NCI-H1436 treated with DMSO at 0.1 percent for 48 hours (cell line): Measurements from ENCODE around the gene ST6GALNAC3.
"Not testable (repeated sequence)": the region's sequence is repeated elsewhere in the genome, so short reads cannot be mapped to it uniquely, and the experiment has no call there.

Experiments used
- DNase-seq: peaks from one replicate; lab custom pipeline; 2025; lab: John Stamatoyannopoulos, UW

The ST6GALNAC3 gene

GRCh38 chr1:76106719-76107235, 32.2 kb downstream of the ST6GALNAC3 start:
- DNase-seq = no peak

GRCh38 chr1:76109404-76109803, 34.9 kb downstream of the ST6GALNAC3 start:
- DNase-seq = no peak

DNA sequence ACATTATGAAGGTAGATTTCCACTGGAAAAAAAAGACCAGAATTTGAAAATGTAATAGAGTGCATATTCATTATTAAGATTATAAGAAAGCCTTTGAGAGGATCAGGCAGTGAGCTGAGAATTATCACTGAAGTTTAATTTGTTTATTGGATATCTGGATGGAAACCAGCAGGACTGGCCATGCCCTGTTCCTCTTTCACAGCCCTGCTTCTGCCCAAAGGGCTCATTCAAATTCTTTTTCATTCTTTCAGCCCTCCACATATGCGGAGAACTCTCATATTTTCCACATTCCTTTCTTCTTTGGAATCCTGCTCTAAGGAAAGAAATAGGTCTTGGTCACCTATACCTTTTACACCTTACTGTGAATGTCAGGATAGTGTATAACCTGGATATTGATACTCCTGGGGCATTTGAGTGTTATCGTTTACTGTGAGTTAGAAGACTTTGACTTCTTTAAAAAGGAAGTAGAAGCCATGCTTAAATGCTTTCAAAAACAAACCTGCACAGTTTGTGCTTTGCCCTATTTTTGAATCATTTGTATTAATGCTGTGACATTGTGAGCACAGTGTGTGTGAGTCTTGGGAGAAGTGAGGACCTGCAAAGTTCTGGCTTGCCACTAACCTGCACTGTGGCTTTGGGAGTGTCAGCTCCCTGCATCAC, 35.5 kb downstream of the ST6GALNAC3 start:
- no peak for DNase-seq

DNA sequence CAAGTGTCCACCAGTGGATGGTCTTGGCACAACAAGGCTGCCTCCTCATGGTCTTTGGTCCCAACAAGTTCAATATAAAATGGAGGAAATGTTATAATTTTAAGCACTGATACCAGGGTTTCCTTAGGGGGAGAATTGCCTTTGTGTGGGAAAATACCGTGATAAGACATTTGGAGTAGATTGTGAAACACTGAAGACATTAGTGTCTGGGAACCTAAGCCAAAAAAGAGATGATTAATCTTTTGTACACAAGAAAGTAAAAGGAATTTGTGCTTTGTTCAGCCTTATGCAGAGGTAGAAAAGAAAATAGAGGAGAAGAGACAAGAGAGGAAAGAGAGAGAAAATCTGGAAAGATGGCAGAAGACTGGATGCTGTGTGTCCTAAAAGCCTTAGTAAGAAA, 36.1 kb downstream of the ST6GALNAC3 start:
- no peak for DNase-seq

DNA sequence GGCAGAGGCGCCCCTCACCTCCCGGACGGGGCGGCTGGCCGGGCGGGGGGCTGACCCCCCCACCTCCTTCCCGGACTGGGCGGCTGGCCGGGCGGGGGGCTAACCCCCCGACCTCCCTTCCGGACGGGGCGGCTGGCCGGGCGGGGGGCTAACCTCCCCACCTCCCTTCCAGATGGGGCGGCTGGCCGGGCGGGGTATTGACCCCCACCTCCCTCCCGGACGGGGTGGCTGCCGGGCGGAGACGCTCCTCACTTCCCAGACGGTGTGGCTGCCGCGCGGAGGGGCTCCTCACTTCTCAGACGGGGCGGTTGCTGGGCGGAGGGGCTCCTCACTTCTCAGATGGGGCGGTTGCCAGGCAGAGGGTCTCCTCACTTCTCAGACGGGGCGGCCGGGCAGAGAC, 37.8 kb downstream of the ST6GALNAC3 start:
- DNase-seq = not testable (repeated sequence)

GRCh38 chr1:76113446-76113845, 38.9 kb downstream of the ST6GALNAC3 start:
- no peak for DNase-seq

GRCh38 chr1:76115171-76115570, 40.6 kb downstream of the ST6GALNAC3 start:
- DNase-seq = no peak

GRCh38 chr1:76121850-76122249, 47.3 kb downstream of the ST6GALNAC3 start:
- DNase-seq = no peak

DNA sequence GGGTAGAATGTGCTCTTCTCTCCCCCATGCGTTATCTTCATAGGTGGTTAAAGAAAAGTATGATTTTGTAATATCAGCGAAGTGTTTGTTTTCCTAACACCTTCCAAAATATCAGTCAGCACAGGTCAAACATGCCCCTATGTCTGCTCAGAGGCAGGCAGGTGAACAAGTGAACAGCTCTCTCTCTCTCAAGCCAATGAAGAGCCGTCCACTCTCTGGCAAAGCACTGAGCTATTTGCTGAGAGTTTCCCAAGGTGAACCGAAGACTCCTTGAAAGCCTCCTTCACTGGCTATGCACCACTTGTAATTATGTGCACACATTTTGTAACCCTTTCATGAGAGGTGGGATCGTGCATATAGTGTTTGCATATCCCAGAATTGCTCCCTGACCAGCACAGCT, 47.7 kb downstream of the ST6GALNAC3 start:
- no peak for DNase-seq

DNA sequence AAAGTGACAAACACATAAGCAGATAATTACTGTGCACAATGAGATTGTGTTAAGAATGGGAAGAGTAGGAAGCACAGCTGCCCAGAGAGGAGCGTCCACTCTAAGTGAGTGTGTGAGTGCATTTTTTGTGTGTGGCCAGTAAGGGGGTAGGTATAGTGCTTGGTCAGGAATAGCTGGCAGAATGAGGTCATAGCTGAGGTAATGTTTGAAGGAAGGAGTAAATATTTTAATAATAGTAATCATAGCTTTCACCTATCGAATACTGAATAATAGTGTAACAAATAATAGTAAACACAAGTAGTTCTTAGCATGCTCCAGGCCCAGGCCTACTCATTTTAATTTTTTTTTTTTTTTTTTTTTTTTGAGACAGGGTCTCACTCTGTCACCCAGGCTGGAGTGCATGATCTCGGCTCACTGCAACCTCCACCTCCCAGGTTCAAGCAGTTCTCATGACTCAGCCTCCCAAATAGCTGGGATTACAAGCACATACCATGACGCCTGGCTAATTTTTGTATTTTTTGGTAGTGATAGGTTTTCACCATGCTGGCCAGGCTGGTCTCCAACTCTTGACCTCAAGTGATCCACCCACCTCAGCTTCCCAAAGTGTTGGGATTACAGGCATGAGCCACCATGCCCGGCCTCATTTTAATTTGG, 49.0 kb downstream of the ST6GALNAC3 start:
- DNase-seq = not testable (repeated sequence)

GRCh38 chr1:76124196-76124595, 49.6 kb downstream of the ST6GALNAC3 start:
- DNase-seq = no peak

- no peak for DNase-seq
Measured at GRCh38 chr1:76125473-76126219, 51.1 kb downstream of the ST6GALNAC3 start.

DNA sequence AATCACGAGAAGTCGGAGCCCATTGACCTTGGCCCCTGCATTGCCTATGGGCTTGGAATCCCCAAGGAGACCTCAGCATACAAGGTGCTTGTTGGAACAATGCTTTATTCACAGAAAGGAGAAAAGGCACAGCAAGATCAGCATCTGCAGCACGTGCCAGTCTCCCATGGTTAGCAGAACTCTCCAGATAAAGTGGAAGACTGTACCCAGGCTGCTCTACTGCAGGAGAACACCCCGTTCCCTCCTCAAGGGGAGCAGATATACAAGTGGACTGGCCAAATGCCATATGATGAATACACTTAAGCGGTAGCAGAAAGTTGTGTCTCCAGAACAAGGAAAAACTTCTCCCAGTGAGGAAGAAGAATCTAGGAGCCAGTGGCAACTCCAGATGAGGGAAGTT, 53.5 kb downstream of the ST6GALNAC3 start:
- DNase-seq = no peak

DNA sequence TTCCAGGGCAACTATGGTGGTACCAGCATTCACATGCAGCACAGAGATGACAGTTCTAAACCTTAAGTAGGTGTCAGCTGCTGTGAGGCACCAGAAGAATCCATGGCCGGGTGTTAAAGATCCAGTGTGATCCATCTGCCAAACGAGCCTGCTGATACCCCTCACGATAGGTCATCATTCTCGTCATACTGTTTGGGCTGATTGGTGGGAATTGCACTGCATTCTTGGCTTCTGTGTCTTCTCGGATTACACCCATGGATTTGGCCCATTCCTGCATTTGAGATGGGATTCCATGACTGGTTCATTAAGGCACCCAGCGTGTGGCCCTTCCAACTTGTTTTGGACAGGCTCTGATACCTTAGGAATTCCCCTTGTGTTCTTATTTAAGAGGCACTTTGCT, 55.2 kb downstream of the ST6GALNAC3 start:
- DNase-seq = no peak

GRCh38 chr1:76130992-76131391, 56.4 kb downstream of the ST6GALNAC3 start:
- no peak for DNase-seq

DNA sequence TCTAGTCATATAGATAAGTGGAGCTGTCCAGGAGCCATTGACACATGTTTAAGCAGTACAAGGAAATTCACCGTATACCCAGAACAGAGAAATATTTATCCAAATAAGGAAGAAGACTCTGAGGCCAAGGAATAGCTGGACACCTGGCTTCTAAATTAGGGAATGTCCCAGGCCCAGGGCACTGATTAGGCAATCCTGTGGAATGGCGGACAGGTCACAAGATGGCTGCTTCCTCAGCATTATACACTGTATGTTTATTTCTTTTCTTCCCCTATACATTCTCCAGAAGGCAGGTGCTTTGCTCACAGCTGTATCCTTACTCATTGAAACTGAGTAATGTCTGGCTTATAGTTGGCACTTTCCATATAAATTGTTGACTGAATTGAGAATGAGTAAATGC, 59.4 kb downstream of the ST6GALNAC3 start:
- DNase-seq = no peak

DNA sequence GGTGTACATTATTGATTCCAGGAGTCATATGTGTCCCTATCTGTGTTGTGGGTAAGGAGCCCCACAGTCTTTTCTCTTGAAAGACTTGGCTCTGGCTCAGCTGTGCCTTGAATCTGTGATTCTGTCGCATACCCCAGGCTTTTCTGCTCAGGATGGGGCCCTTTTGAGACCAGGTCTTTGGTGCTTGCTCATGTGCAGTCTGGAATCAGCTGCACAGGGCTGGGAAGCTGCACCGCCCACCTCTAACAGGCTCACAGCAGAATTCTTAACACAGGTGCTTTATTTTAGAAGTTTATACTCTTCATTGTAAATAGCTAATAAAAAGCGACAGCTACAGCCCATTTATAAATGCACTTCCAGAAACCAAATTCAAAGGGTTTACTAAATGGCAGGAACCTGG, 61.3 kb downstream of the ST6GALNAC3 start:
- DNase-seq = no peak

- DNase-seq = no peak
Measured at GRCh38 chr1:76136894-76137293, 62.3 kb downstream of the ST6GALNAC3 start.

- DNase-seq = no peak
Measured at GRCh38 chr1:76137746-76138145, 63.2 kb downstream of the ST6GALNAC3 start.

DNA sequence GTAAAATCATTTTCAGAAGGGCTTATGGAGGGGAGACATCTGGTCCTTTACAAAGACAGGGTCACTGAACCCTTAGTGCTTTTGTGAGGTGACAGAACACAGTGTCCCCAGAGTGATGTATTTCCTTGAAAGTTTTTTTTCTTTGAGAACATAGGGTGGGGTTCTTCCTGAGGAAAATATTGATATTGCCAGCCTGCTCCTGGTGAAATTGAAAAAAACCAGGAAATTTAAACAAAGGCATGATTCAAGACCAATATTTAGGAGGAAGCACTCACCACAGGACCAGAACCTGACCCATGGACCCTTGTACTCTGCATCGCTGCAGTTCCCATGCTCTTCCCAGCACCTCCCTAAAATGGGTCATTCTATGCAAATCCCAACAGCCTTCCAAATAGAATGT, 63.7 kb downstream of the ST6GALNAC3 start:
- no peak for DNase-seq

- DNase-seq = no peak
Measured at GRCh38 chr1:76140227-76140626, 65.7 kb downstream of the ST6GALNAC3 start.

GRCh38 chr1:76141929-76142328, 67.4 kb downstream of the ST6GALNAC3 start:
- DNase-seq = no peak
